ENCODE results near the gene NDUFB6. TPM values are rescaled to one million over a fixed set of nuclear protein-coding genes. Genes with fewer than 3 reads are reported as not detected.
A peak's percentile ranks its signal among the peaks of the same experiment; 100 is the strongest.
"Not testable (repeated sequence)": the region's sequence is repeated elsewhere in the genome, so short reads cannot be mapped to it uniquely, and the experiment has no call there.

The NDUFB6 gene
- total RNA-seq, 1 experiment from 2014 or later: 60.2 TPM

DNA sequence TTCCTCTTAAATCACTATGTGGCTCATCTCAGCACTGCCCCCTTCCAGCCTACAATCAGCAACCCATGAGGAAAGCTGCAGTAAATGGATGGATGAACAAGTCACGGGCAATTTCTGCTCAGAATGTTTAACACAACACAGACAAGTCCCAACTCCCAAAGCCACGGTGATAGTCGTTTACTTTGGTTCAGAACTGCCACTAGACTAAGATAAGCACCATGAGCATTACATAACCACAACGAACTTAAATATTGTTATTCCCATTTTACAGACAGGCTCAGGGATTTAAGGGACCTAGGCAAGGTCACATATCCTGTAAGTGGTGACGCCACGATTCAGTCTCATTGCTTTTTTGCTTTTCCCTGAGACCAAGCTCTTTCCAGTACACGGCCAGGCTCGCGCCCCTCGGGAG is 22.8 kb downstream of the NDUFB6 start:
- peak overlapping the region; percentile 8; the same call in 1 of the 2 replicates for H3K4ac ChIP-seq (ENCODE audit: low read depth, low read length)
- WGBS (ENCODE audit: extremely low coverage, insufficient read length, low lambda C conversion rate): no CpG with 5 or more reads among the region's 10 CpGs
- peak overlapping the region; percentile 16 for H3K18ac ChIP-seq (ENCODE audit: insufficient read length, low read depth, low read length)
- H3T11ph ChIP-seq (ENCODE audit: low read length): no peak overlapping the region
- H3K9me3 Mint-ChIP-seq: no peaks in the 10 kb centered on the region; a peak in 1 of 5 replicates
- peaks cover 14 to 28% of the 10 kb centered on the region in 2 experiments for H3K4me1 Mint-ChIP-seq
- H3K4me1 ChIP-seq (ENCODE audit: insufficient read depth, low read length): no peaks in the 10 kb centered on the region; the same call in 1 of the 2 replicates
- no peak overlapping the region for H2BK5ac ChIP-seq (ENCODE audit: insufficient read length, low read length)
- no peak overlapping the region for H2BK12ac ChIP-seq (ENCODE audit: insufficient read length, low read depth, low read length)
- no peaks in the 10 kb centered on the region; the same call in 1 of the 2 replicates for H3K27me3 Mint-ChIP-seq (ENCODE audit: low read depth)
- H4K20me1 ChIP-seq (ENCODE audit: control insufficient read depth, insufficient read depth, insufficient read length): no peaks in the 10 kb centered on the region
- no peak overlapping the region for H4K91ac ChIP-seq (ENCODE audit: insufficient read length, low read depth, low read length)
- no peak overlapping the region for H4K5ac ChIP-seq (ENCODE audit: insufficient read length, low read depth, low read length)
- H3K27ac ChIP-seq (ENCODE audit: insufficient read length, low read depth, low read length): peak overlapping the region; percentile 17
- TF ChIP-seq, protein P1, sequence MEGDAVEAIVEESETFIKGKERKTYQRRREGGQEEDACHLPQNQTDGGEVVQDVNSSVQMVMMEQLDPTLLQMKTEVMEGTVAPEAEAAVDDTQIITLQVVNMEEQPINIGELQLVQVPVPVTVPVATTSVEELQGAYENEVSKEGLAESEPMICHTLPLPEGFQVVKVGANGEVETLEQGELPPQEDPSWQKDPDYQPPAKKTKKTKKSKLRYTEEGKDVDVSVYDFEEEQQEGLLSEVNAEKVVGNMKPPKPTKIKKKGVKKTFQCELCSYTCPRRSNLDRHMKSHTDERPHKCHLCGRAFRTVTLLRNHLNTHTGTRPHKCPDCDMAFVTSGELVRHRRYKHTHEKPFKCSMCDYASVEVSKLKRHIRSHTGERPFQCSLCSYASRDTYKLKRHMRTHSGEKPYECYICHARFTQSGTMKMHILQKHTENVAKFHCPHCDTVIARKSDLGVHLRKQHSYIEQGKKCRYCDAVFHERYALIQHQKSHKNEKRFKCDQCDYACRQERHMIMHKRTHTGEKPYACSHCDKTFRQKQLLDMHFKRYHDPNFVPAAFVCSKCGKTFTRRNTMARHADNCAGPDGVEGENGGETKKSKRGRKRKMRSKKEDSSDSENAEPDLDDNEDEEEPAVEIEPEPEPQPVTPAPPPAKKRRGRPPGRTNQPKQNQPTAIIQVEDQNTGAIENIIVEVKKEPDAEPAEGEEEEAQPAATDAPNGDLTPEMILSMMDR (conservative IDR thresholded peaks at IDR 0.05): 0 out of 3 replicates have a peak, but pooled peaks have one; percentile 16
- peak overlapping the region; percentile 55 for H3K14ac ChIP-seq (ENCODE audit: insufficient read depth, low read length)
- no peak overlapping the region for H2BK15ac ChIP-seq (ENCODE audit: low read depth, low read length)
- H3K27ac Mint-ChIP-seq: peak overlapping the region; percentile 71 to 87 (median 87)
- H2AFZ ChIP-seq (ENCODE audit: low read length): no peak overlapping the region
- no peak overlapping the region for H2BK120ac ChIP-seq (ENCODE audit: low read depth, low read length, poor library complexity, severe bottlenecking)
- H3K79me2 ChIP-seq (ENCODE audit: insufficient read depth, low read length): peaks cover 33% of the 10 kb centered on the region
- H3K36me3 Mint-ChIP-seq (ENCODE audit: insufficient read depth in 1 of 3, low read depth in 3 of 3): peaks cover 17 to 32% (median 30%) of the 10 kb centered on the region in 3 experiments
- DNase-seq: no peak
- H3K56ac ChIP-seq (ENCODE audit: insufficient read length, low read depth, low read length): no peak overlapping the region
- peak overlapping the region; percentile 87 to 97 for H3K4me3 Mint-ChIP-seq
- H3K23me2 ChIP-seq (ENCODE audit: insufficient read length, low read depth, low read length, poor library complexity, severe bottlenecking): no peaks in the 10 kb centered on the region
- no peak overlapping the region for H2BK20ac ChIP-seq (ENCODE audit: low read depth, low read length, poor library complexity, severe bottlenecking)
- no peaks in the 10 kb centered on the region for H3K27me3 ChIP-seq (ENCODE audit: insufficient read depth, low read length)
- H4K8ac ChIP-seq (replicated peaks; ENCODE audit: insufficient read length, low read depth, low read length): no peak overlapping the region
- no peak overlapping the region for H3K23ac ChIP-seq (ENCODE audit: insufficient read length, low read depth, low read length)
- H3K9ac ChIP-seq (ENCODE audit: extremely low read depth, insufficient read length, low read length): peak overlapping the region; percentile 94
- no peaks in the 10 kb centered on the region for H3K9me3 ChIP-seq (ENCODE audit: control insufficient read depth, low read depth, low read length)
- H3K4me2 ChIP-seq (ENCODE audit: insufficient read depth, insufficient read length, low read length): peak overlapping the region; percentile 94
- no peaks in the 10 kb centered on the region for H3K79me1 ChIP-seq (ENCODE audit: insufficient read depth, low read depth, low read length, poor library complexity, severe bottlenecking)
- no peak overlapping the region for H2AK5ac ChIP-seq (ENCODE audit: insufficient read length, low read length)

DNA sequence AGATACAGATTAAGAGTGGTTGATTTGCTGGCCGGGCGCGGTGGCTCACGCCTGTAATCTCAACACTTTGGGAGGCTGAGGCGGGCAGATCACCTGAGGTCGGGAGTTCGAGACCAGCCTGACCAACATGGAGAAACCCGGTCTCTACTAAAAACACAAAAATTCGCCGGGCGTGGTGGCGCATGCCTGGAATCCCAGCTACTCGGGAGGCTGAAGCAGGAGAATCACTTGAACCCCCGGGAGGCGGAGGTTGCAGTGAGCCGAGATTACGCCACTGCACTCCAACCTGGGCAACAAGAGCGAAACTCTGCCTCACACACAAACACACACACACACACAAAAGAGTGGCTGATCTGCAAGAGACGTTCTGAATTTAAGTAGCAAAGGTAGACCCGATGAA is 24.7 kb downstream of the NDUFB6 start:
- not testable (repeated sequence) for H3K27me3 ChIP-seq (ENCODE audit: insufficient read depth, low read length); H3K4me3 Mint-ChIP-seq; H4K20me1 ChIP-seq (ENCODE audit: control insufficient read depth, insufficient read depth, insufficient read length); H3K4me2 ChIP-seq (ENCODE audit: insufficient read depth, insufficient read length, low read length); H4K91ac ChIP-seq (ENCODE audit: insufficient read length, low read depth, low read length); H3K27ac ChIP-seq (ENCODE audit: insufficient read length, low read depth, low read length); H3K27ac Mint-ChIP-seq; H3K56ac ChIP-seq (ENCODE audit: insufficient read length, low read depth, low read length); H3K14ac ChIP-seq (ENCODE audit: insufficient read depth, low read length); H3T11ph ChIP-seq (ENCODE audit: low read length); H3K4me1 ChIP-seq (ENCODE audit: insufficient read depth, low read length); H2BK12ac ChIP-seq (ENCODE audit: insufficient read length, low read depth, low read length); H2BK20ac ChIP-seq (ENCODE audit: low read depth, low read length, poor library complexity, severe bottlenecking); H2AK5ac ChIP-seq (ENCODE audit: insufficient read length, low read length); H4K5ac ChIP-seq (ENCODE audit: insufficient read length, low read depth, low read length); H3K9ac ChIP-seq (ENCODE audit: extremely low read depth, insufficient read length, low read length); H3K79me1 ChIP-seq (ENCODE audit: insufficient read depth, low read depth, low read length, poor library complexity, severe bottlenecking); H4K8ac ChIP-seq (replicated peaks; ENCODE audit: insufficient read length, low read depth, low read length); H3K23ac ChIP-seq (ENCODE audit: insufficient read length, low read depth, low read length); H2BK15ac ChIP-seq (ENCODE audit: low read depth, low read length); H2BK5ac ChIP-seq (ENCODE audit: insufficient read length, low read length); DNase-seq; H3K27me3 Mint-ChIP-seq (ENCODE audit: low read depth); H3K23me2 ChIP-seq (ENCODE audit: insufficient read length, low read depth, low read length, poor library complexity, severe bottlenecking); H3K18ac ChIP-seq (ENCODE audit: insufficient read length, low read depth, low read length); H3K9me3 Mint-ChIP-seq; H2BK120ac ChIP-seq (ENCODE audit: low read depth, low read length, poor library complexity, severe bottlenecking); H3K4ac ChIP-seq (ENCODE audit: low read depth, low read length); H3K9me3 ChIP-seq (ENCODE audit: control insufficient read depth, low read depth, low read length); H2AFZ ChIP-seq (ENCODE audit: low read length)
- H3K79me2 ChIP-seq (ENCODE audit: insufficient read depth, low read length): peaks cover 35% of the 10 kb centered on the region
- Mint-ChIP-seq H3K36me3 (ENCODE audit: insufficient read depth in 1 of 3, low read depth in 3 of 3) (peaks cover 28 to 41% (median 37%) of the 10 kb centered on the region in 3 experiments), H3K4me1 (peaks cover 11 to 26% of the 10 kb centered on the region in 2 experiments)
- WGBS (ENCODE audit: extremely low coverage, insufficient read length, low lambda C conversion rate): no CpG with 5 or more reads among the region's 20 CpGs

Data from H9 (cell line).